ENCODE results near the gene METTL25. TPM values are rescaled to one million over a fixed set of nuclear protein-coding genes. Genes with fewer than 3 reads are reported as not detected.

METTL25 gene
- total RNA-seq, 2 donors from 2014 or later, result 11.8 to 11.9 TPM

GRCh38 chr12:82461393-82461792 is 103.1 kb downstream of the METTL25 start:
- ATAC-seq, result no peak
- H3K4me1 Mint-ChIP-seq, result no peaks in the 10 kb centered on the region
- no peaks in the 10 kb centered on the region for H3K27me3 Mint-ChIP-seq
- H3K9me3 ChIP-seq (ENCODE audit: control insufficient read depth, low read length, poor library complexity, severe bottlenecking), result no peaks in the 10 kb centered on the region
- H3K4me3 Mint-ChIP-seq, result no peak overlapping the region
- H3K36me3 Mint-ChIP-seq (ENCODE audit: low read depth), result peaks cover 9% of the 10 kb centered on the region
- H3K27ac Mint-ChIP-seq, result no peak overlapping the region
- DNase-seq, result no peak

GRCh38 chr12:82461836-82462235 is 103.5 kb downstream of the METTL25 start:
- Mint-ChIP-seq H3K27me3 (no peaks in the 10 kb centered on the region), H3K4me1 (no peaks in the 10 kb centered on the region), H3K36me3 (ENCODE audit: low read depth) (peaks cover 9% of the 10 kb centered on the region), H3K4me3 (no peak overlapping the region), H3K27ac (no peak overlapping the region)
- DNase-seq (no peak), ATAC-seq (no peak)
- H3K9me3 ChIP-seq (ENCODE audit: control insufficient read depth, low read length, poor library complexity, severe bottlenecking), result no peaks in the 10 kb centered on the region

- Mint-ChIP-seq H3K27me3 (no peaks in the 10 kb centered on the region), H3K27ac (no peak overlapping the region), H3K4me3 (no peak overlapping the region), H3K36me3 (ENCODE audit: low read depth) (peaks cover 4% of the 10 kb centered on the region), H3K4me1 (no peaks in the 10 kb centered on the region)
- DNase-seq (no peak), ATAC-seq (no peak)
- no peaks in the 10 kb centered on the region for H3K9me3 ChIP-seq (ENCODE audit: control insufficient read depth, low read length, poor library complexity, severe bottlenecking)
Measured at GRCh38 chr12:82468563-82468962, 110.2 kb downstream of the METTL25 start.

GRCh38 chr12:82470906-82471512 is 112.7 kb downstream of the METTL25 start:
- H3K9me3 ChIP-seq (ENCODE audit: control insufficient read depth, low read length, poor library complexity, severe bottlenecking), result no peaks in the 10 kb centered on the region
- DNase-seq, result no peak
- no peaks in the 10 kb centered on the region for H3K4me1 Mint-ChIP-seq
- no peak overlapping the region for H3K4me3 Mint-ChIP-seq
- no peak for ATAC-seq
- no peak overlapping the region for H3K27ac Mint-ChIP-seq
- H3K36me3 Mint-ChIP-seq (ENCODE audit: low read depth), result peaks cover 8% of the 10 kb centered on the region
- H3K27me3 Mint-ChIP-seq, result no peaks in the 10 kb centered on the region

- peaks cover 8% of the 10 kb centered on the region for H3K36me3 Mint-ChIP-seq (ENCODE audit: low read depth)
- no peak overlapping the region for H3K27ac Mint-ChIP-seq
- no peaks in the 10 kb centered on the region for H3K4me1 Mint-ChIP-seq
- ATAC-seq, result no peak
- no peak for DNase-seq
- no peak overlapping the region for H3K4me3 Mint-ChIP-seq
- H3K9me3 ChIP-seq (ENCODE audit: control insufficient read depth, low read length, poor library complexity, severe bottlenecking), result no peaks in the 10 kb centered on the region
- no peaks in the 10 kb centered on the region for H3K27me3 Mint-ChIP-seq
Measured at GRCh38 chr12:82473111-82473754, 114.9 kb downstream of the METTL25 start.

- no peak for ATAC-seq
- H3K4me3 Mint-ChIP-seq, result no peak overlapping the region
- H3K36me3 Mint-ChIP-seq (ENCODE audit: low read depth), result peaks cover 5% of the 10 kb centered on the region
- no peaks in the 10 kb centered on the region for H3K27me3 Mint-ChIP-seq
- no peaks in the 10 kb centered on the region for H3K9me3 ChIP-seq (ENCODE audit: control insufficient read depth, low read length, poor library complexity, severe bottlenecking)
- no peaks in the 10 kb centered on the region for H3K4me1 Mint-ChIP-seq
- DNase-seq, result no peak
- H3K27ac Mint-ChIP-seq, result no peak overlapping the region
Measured at GRCh38 chr12:82474181-82474797, 116.0 kb downstream of the METTL25 start.

- Mint-ChIP-seq H3K27ac (no peak overlapping the region), H3K36me3 (ENCODE audit: low read depth) (peaks cover 5% of the 10 kb centered on the region)
Measured at GRCh38 chr12:82474798-82475184, 116.5 kb downstream of the METTL25 start.

GRCh38 chr12:82475211-82475610 is 116.9 kb downstream of the METTL25 start:
- Mint-ChIP-seq H3K27ac (no peak overlapping the region), H3K27me3 (no peaks in the 10 kb centered on the region), H3K4me1 (no peaks in the 10 kb centered on the region), H3K4me3 (no peak overlapping the region), H3K36me3 (ENCODE audit: low read depth) (peaks cover 7% of the 10 kb centered on the region)
- ATAC-seq (no peak), DNase-seq (no peak)
- H3K9me3 ChIP-seq (ENCODE audit: control insufficient read depth, low read length, poor library complexity, severe bottlenecking), result no peaks in the 10 kb centered on the region

More at GRCh38 chr12:82474798-82475184, 116.5 kb downstream of the METTL25 start:
- Mint-ChIP-seq H3K4me3 (no peak overlapping the region), H3K27me3 (no peaks in the 10 kb centered on the region), H3K4me1 (no peaks in the 10 kb centered on the region)
- H3K9me3 ChIP-seq (ENCODE audit: control insufficient read depth, low read length, poor library complexity, severe bottlenecking), result no peaks in the 10 kb centered on the region
- ATAC-seq (no peak), DNase-seq (no peak)

- H3K4me3 Mint-ChIP-seq, result no peak overlapping the region
- no peak overlapping the region for H3K27ac Mint-ChIP-seq
- H3K27me3 Mint-ChIP-seq, result no peaks in the 10 kb centered on the region
- H3K36me3 Mint-ChIP-seq (ENCODE audit: low read depth), result peaks cover 7% of the 10 kb centered on the region
- H3K4me1 Mint-ChIP-seq, result no peaks in the 10 kb centered on the region
- no peaks in the 10 kb centered on the region for H3K9me3 ChIP-seq (ENCODE audit: control insufficient read depth, low read length, poor library complexity, severe bottlenecking)
- no peak for ATAC-seq
- DNase-seq, result no peak
Measured at GRCh38 chr12:82476511-82476910, 118.2 kb downstream of the METTL25 start.

- no peak for DNase-seq
- Mint-ChIP-seq H3K27ac (no peak overlapping the region), H3K4me3 (no peak overlapping the region), H3K4me1 (no peaks in the 10 kb centered on the region), H3K27me3 (no peaks in the 10 kb centered on the region), H3K36me3 (ENCODE audit: low read depth) (peaks cover 2% of the 10 kb centered on the region)
- H3K9me3 ChIP-seq (ENCODE audit: control insufficient read depth, low read length, poor library complexity, severe bottlenecking), result no peaks in the 10 kb centered on the region
- ATAC-seq, result no peak
Measured at GRCh38 chr12:82479511-82479910, 121.2 kb downstream of the METTL25 start.

- no peaks in the 10 kb centered on the region for H3K9me3 ChIP-seq (ENCODE audit: control insufficient read depth, low read length, poor library complexity, severe bottlenecking)
- peaks cover 2% of the 10 kb centered on the region for H3K36me3 Mint-ChIP-seq (ENCODE audit: low read depth)
- no peak overlapping the region for H3K4me3 Mint-ChIP-seq
- DNase-seq (no peak), ATAC-seq (no peak)
- H3K27me3 Mint-ChIP-seq, result no peaks in the 10 kb centered on the region
- H3K4me1 Mint-ChIP-seq, result no peaks in the 10 kb centered on the region
- no peak overlapping the region for H3K27ac Mint-ChIP-seq
Measured at GRCh38 chr12:82480606-82481005, 122.3 kb downstream of the METTL25 start.

- DNase-seq, result no peak
- Mint-ChIP-seq H3K27me3 (no peaks in the 10 kb centered on the region), H3K36me3 (ENCODE audit: low read depth) (peaks cover 2% of the 10 kb centered on the region), H3K4me3 (no peak overlapping the region), H3K27ac (no peak overlapping the region), H3K4me1 (no peaks in the 10 kb centered on the region)
- no peaks in the 10 kb centered on the region for H3K9me3 ChIP-seq (ENCODE audit: control insufficient read depth, low read length, poor library complexity, severe bottlenecking)
- ATAC-seq, result no peak
Measured at GRCh38 chr12:82481954-82482353, 123.6 kb downstream of the METTL25 start.

- no peaks in the 10 kb centered on the region for H3K9me3 ChIP-seq (ENCODE audit: control insufficient read depth, low read length, poor library complexity, severe bottlenecking)
- DNase-seq (no peak), ATAC-seq (no peak)
- Mint-ChIP-seq H3K4me3 (no peak overlapping the region), H3K36me3 (ENCODE audit: low read depth) (no peaks in the 10 kb centered on the region), H3K27me3 (no peaks in the 10 kb centered on the region), H3K4me1 (no peaks in the 10 kb centered on the region), H3K27ac (no peak overlapping the region)
Measured at GRCh38 chr12:82486524-82487235, 128.4 kb downstream of the METTL25 start.
